Gastroesophageal sphincter (tissue), 3 donors: ENCODE measurements around the gene TSHZ2.

Source experiments
- CTCF ChIP-seq, 4 experiments: fragments of 200-600 bp in 2 of 4; fragments of 450-650 bp in 2 of 4; sonication (generic) in 1 of 4; IDR thresholded peaks; one replicate each; pipeline ENCODE4 v1.5.1; 2017 to 2019; ENCODE audit warnings: antibody characterized with exemption in 4 of 4, mild to moderate bottlenecking in 2 of 4, moderate library complexity in 2 of 4
- POLR2A ChIP-seq, 2 donors: fragments of 450-650 bp; IDR thresholded peaks; one replicate each; pipeline ENCODE4 v1.6.1; 2017; ENCODE audit warnings: antibody characterized with exemption in 2 of 2, mild to moderate bottlenecking in 2 of 2, moderate library complexity in 1 of 2

GRCh38 chr20:52936351-52937340 is 35.5 kb upstream of the TSHZ2 start:
- TF ChIP-seq POLR2A (IDR thresholded peaks at IDR 0.05) (no peak), CTCF (IDR thresholded peaks at IDR 0.05) (no peak)
